SJSA1 (cell line): Measurements from ENCODE around the gene PTGES3L. TPM values are rescaled to one million over a fixed set of nuclear protein-coding genes. Genes with fewer than 3 reads are reported as not detected.
"Not testable (repeated sequence)": the region's sequence is repeated elsewhere in the genome, so short reads cannot be mapped to it uniquely, and the experiment has no call there.

Experiments
- DNase-seq, 2 experiments: peaks; one replicate each; pipeline ENCODE4 v3.0.0-alpha.2; 2015 to 2020; ENCODE audit warnings: low spot score in 2 of 2, low read depth in 1 of 2
- H3K27ac ChIP-seq: fragments of 250-450 bp; sonication (Bioruptor Pico); 2 replicates; pipeline ENCODE4 v1.5.1; 2020; ENCODE audit warnings: mild to moderate bottlenecking, moderate library complexity
- H3K27me3 ChIP-seq: fragments of 250-450 bp; sonication (Bioruptor Pico); replicated peaks from 2 replicates; pipeline ENCODE4 v1.5.1; 2020; ENCODE audit warnings: mild to moderate bottlenecking, moderate library complexity
- H3K36me3 ChIP-seq: fragments of 250-450 bp; sonication (Bioruptor Pico); 2 replicates; pipeline ENCODE4 v1.5.1; 2020; ENCODE audit warnings: mild to moderate bottlenecking
- H3K4me1 ChIP-seq: fragments of 250-450 bp; sonication (Bioruptor Pico); replicated peaks from 2 replicates; pipeline ENCODE4 v1.6.1; 2021; ENCODE audit warnings: mild to moderate bottlenecking
- H3K4me3 ChIP-seq: fragments of 250-450 bp; sonication (Bioruptor Pico); 2 replicates; pipeline ENCODE4 v1.5.1; 2020; ENCODE audit warnings: mild to moderate bottlenecking
- H3K9me3 ChIP-seq: fragments of 250-450 bp; sonication (Bioruptor Pico); replicated peaks from 2 replicates; pipeline ENCODE4 v1.5.1; 2020; ENCODE audit warnings: mild to moderate bottlenecking
- total RNA-seq: library from RNA; depleted of rRNA; stranded (reverse); fragments of >200 nt; shearing (Covaris generic); gene quantifications from 2 replicates; pipeline ENCODE4 v1.2.3, GENCODE V29; 2014

Gene PTGES3L
- total RNA-seq, 1 experiment from 2014 or later, result 2.1 TPM

GRCh38 chr17:43003542-43004172, 23.8 kb upstream of the PTGES3L start:
- Histone ChIP-seq H3K9me3 (no peaks in the 10 kb centered on the region), H3K36me3 (peaks cover 71% of the 10 kb centered on the region), H3K4me3 (no peak overlapping the region), H3K4me1 (peaks cover 33% of the 10 kb centered on the region), H3K27ac (no peak overlapping the region), H3K27me3 (no peaks in the 10 kb centered on the region)
- DNase-seq, result no peak

- not testable (repeated sequence) for H3K27me3 ChIP-seq, H3K4me3 ChIP-seq, DNase-seq, H3K9me3 ChIP-seq, H3K27ac ChIP-seq
- Histone ChIP-seq H3K36me3 (peaks cover 68% of the 10 kb centered on the region), H3K4me1 (peaks cover 34% of the 10 kb centered on the region)
Measured at GRCh38 chr17:43000894-43001293, 21.0 kb upstream of the PTGES3L start.

GRCh38 chr17:42999003-42999525, 19.2 kb upstream of the PTGES3L start:
- Histone ChIP-seq H3K4me3 (peak overlapping the region; percentile 61), H3K27ac (peak overlapping the region; percentile 80), H3K27me3 (no peaks in the 10 kb centered on the region), H3K36me3 (peaks cover 61% of the 10 kb centered on the region), H3K4me1 (peaks cover 32% of the 10 kb centered on the region), H3K9me3 (no peaks in the 10 kb centered on the region)
- no peak for DNase-seq

GRCh38 chr17:42997984-42998938, 18.4 kb upstream of the PTGES3L start, which contains the start of gene RPL27:
Gene RPL27 (plus strand): TSS chr17:42998419. CDS start chr17:42998751, 332 bp downstream.
- peak within 1 kb of the TSS; percentile 80 for H3K27ac ChIP-seq
- H3K27me3 ChIP-seq, result no peaks in the 10 kb centered on the region

GRCh38 chr17:42997390-42997983, 17.6 kb upstream of the PTGES3L start:
- DNase-seq, result no peak
- H3K36me3 ChIP-seq, result peaks cover 57% of the 10 kb centered on the region
- no peaks in the 10 kb centered on the region for H3K27me3 ChIP-seq
- no peaks in the 10 kb centered on the region for H3K9me3 ChIP-seq
- peaks cover 32% of the 10 kb centered on the region for H3K4me1 ChIP-seq
- H3K4me3 ChIP-seq, result peak overlapping the region; percentile 20
- H3K27ac ChIP-seq, result no peak overlapping the region

More at GRCh38 chr17:42997984-42998938, 18.4 kb upstream of the PTGES3L start, which contains the start of gene RPL27:
- H3K4me1 ChIP-seq, result peaks cover 32% of the 10 kb centered on the region
- H3K9me3 ChIP-seq, result no peaks in the 10 kb centered on the region
- peak; percentile 98 to 99 for DNase-seq
- H3K4me3 ChIP-seq, result peak within 1 kb of the TSS; percentile 61
- H3K36me3 ChIP-seq, result peaks cover 57% of the 10 kb centered on the region

GRCh38 chr17:42993913-42994312, 14.0 kb upstream of the PTGES3L start:
- H3K27me3 ChIP-seq, H3K27ac ChIP-seq, DNase-seq, H3K4me3 ChIP-seq, H3K9me3 ChIP-seq: not testable (repeated sequence)
- peaks cover 54% of the 10 kb centered on the region for H3K36me3 ChIP-seq
- peaks cover 33% of the 10 kb centered on the region for H3K4me1 ChIP-seq

- Histone ChIP-seq H3K36me3 (peaks cover 58% of the 10 kb centered on the region), H3K27ac (no peak overlapping the region), H3K27me3 (no peaks in the 10 kb centered on the region), H3K4me3 (no peak overlapping the region), H3K9me3 (no peaks in the 10 kb centered on the region), H3K4me1 (peaks cover 33% of the 10 kb centered on the region)
- no peak for DNase-seq
Measured at GRCh38 chr17:42992872-42993271, 13.0 kb upstream of the PTGES3L start.

- H3K27me3 ChIP-seq, result no peaks in the 10 kb centered on the region
- no peak overlapping the region for H3K4me3 ChIP-seq
- peaks cover 25% of the 10 kb centered on the region for H3K4me1 ChIP-seq
- H3K9me3 ChIP-seq, result no peaks in the 10 kb centered on the region
- no peak for DNase-seq
- no peak overlapping the region for H3K27ac ChIP-seq
- H3K36me3 ChIP-seq, result peaks cover 71% of the 10 kb centered on the region
Measured at GRCh38 chr17:42991471-42991870, 11.6 kb upstream of the PTGES3L start.

- Histone ChIP-seq H3K36me3 (peaks cover 79% of the 10 kb centered on the region), H3K27me3 (no peaks in the 10 kb centered on the region), H3K4me1 (peaks cover 25% of the 10 kb centered on the region), H3K9me3 (no peaks in the 10 kb centered on the region), H3K27ac (peak overlapping the region; percentile 32), H3K4me3 (no peak overlapping the region)
- peak in 1 of 2 experiments; percentile 28 for DNase-seq
Measured at GRCh38 chr17:42989726-42990652, 10.1 kb upstream of the PTGES3L start.

- no peak overlapping the region for H3K27ac ChIP-seq
- no peaks in the 10 kb centered on the region for H3K27me3 ChIP-seq
- H3K4me1 ChIP-seq, result peaks cover 25% of the 10 kb centered on the region
- no peak overlapping the region for H3K4me3 ChIP-seq
- DNase-seq, result no peak
- H3K36me3 ChIP-seq, result peaks cover 77% of the 10 kb centered on the region
- H3K9me3 ChIP-seq, result no peaks in the 10 kb centered on the region
Measured at GRCh38 chr17:42989141-42989540, 9.3 kb upstream of the PTGES3L start.

- no peak overlapping the region for H3K4me3 ChIP-seq
- H3K27ac ChIP-seq, result no peak overlapping the region
Measured at GRCh38 chr17:42985225-42985624, 5.3 kb upstream of the PTGES3L start.

GRCh38 chr17:42982266-42982665, 2.4 kb upstream of the PTGES3L start:
- Histone ChIP-seq H3K4me3 (no peak overlapping the region), H3K27ac (no peak overlapping the region), H3K36me3 (peaks cover 32% of the 10 kb centered on the region), H3K27me3 (no peaks in the 10 kb centered on the region), H3K9me3 (no peaks in the 10 kb centered on the region; the same call in 1 of the 2 replicates), H3K4me1 (peaks cover 25% of the 10 kb centered on the region)
- no peak for DNase-seq

More at GRCh38 chr17:42985225-42985624, 5.3 kb upstream of the PTGES3L start:
- Histone ChIP-seq H3K27me3 (no peaks in the 10 kb centered on the region), H3K36me3 (peaks cover 60% of the 10 kb centered on the region), H3K4me1 (peaks cover 25% of the 10 kb centered on the region), H3K9me3 (no peaks in the 10 kb centered on the region; the same call in 1 of the 2 replicates)
- no peak for DNase-seq
